IMR-90 (cell line): ENCODE results near the gene SLC9A6. TPM values are rescaled to one million over a fixed set of nuclear protein-coding genes. Genes with fewer than 3 reads are reported as not detected.

Experiments
- ATAC-seq: fragments of 200-7000 bp; cut with Tn5 transposase; 2 replicates; pipeline ENCODE4 v1.9.1; 2020; ENCODE audit warnings: low read depth, mild to moderate bottlenecking, moderate library complexity
- BruUV-seq: library from RNA; stranded (reverse); fragments of 400-500 nt; replicated peaks from 2 replicates; lab custom pipeline; 2021; lab: Mats Ljungman, UMichigan
- CTCF ChIA-PET: fragments of 300-600 bp; formaldehyde crosslinking; extraction: SDS; loops from one replicate; lab custom pipeline; 2021; ENCODE audit warnings: antibody characterized with exemption; lab: Yijun Ruan, JAX
- POLR2A ChIA-PET: fragments of 300-600 bp; sonication (Branson Sonifier 250); formaldehyde crosslinking; loops from one replicate; lab custom pipeline; 2022; ENCODE audit warnings: antibody characterized with exemption; ENCODE audit not compliant: unreplicated experiment; lab: Charles Lee
- DNase-seq: peaks from one replicate; pipeline ENCODE4 v3.0.0; 2013
- H2AFZ ChIP-seq: replicated peaks from 2 replicates; pipeline ENCODE3; 2013; ENCODE audit warnings: low read length, mild to moderate bottlenecking; ENCODE audit not compliant: poor library complexity
- H2AK5ac ChIP-seq: 2 replicates; pipeline ENCODE4 v1.6.1; 2013; ENCODE audit warnings: low read depth, low read length, inconsistent platforms
- H2AK9ac ChIP-seq: replicated peaks from 2 replicates; pipeline ENCODE3; 2013; ENCODE audit warnings: mild to moderate bottlenecking, low read depth, low read length, moderate library complexity; ENCODE audit not compliant: poor library complexity
- H2BK120ac ChIP-seq: 2 replicates; pipeline ENCODE4 v1.6.1; 2013; ENCODE audit warnings: low read depth, low read length, inconsistent platforms
- H2BK15ac ChIP-seq: 3 replicates; pipeline ENCODE4 v1.6.1; 2013; ENCODE audit warnings: low read depth, low read length, inconsistent platforms
- H2BK20ac ChIP-seq: 2 replicates; pipeline ENCODE4 v1.6.1; 2013; ENCODE audit warnings: low read depth, mild to moderate bottlenecking, inconsistent platforms, low read length, moderate library complexity
- H2BK5ac ChIP-seq: 2 replicates; pipeline ENCODE4 v1.6.1; 2013; ENCODE audit warnings: mild to moderate bottlenecking, low read depth, low read length, inconsistent platforms; ENCODE audit not compliant: poor library complexity, severe bottlenecking
- H3K14ac ChIP-seq: replicated peaks from 2 replicates; pipeline ENCODE4 v1.6.1; 2013; ENCODE audit warnings: low read depth, low read length, inconsistent platforms
- H3K18ac ChIP-seq: 2 replicates; pipeline ENCODE4 v1.6.1; 2013; ENCODE audit warnings: low read depth, low read length, control low read depth
- H3K23ac ChIP-seq: 2 replicates; pipeline ENCODE4 v1.6.1; 2013; ENCODE audit warnings: low read depth, low read length, inconsistent platforms
- H3K27ac ChIP-seq: 2 replicates; pipeline ENCODE4 v1.5.1; 2013; ENCODE audit warnings: mild to moderate bottlenecking, control low read depth, low read length; ENCODE audit not compliant: insufficient read depth
- H3K27me3 ChIP-seq: 2 replicates; pipeline ENCODE4 v1.6.1; 2013; ENCODE audit warnings: low read length; ENCODE audit not compliant: control insufficient read depth, insufficient read depth
- H3K36me3 ChIP-seq: 2 replicates; pipeline ENCODE4 v1.6.1; 2013; ENCODE audit warnings: low read length, mixed read lengths; ENCODE audit not compliant: control insufficient read depth, insufficient read depth
- H3K4ac ChIP-seq: 2 replicates; pipeline ENCODE4 v1.6.1; 2013; ENCODE audit warnings: low read depth, low read length, inconsistent platforms
- H3K4me1 ChIP-seq: 2 replicates; pipeline ENCODE4 v1.6.1; 2013; ENCODE audit warnings: low read length, mixed read lengths; ENCODE audit not compliant: control insufficient read depth, insufficient read depth
- H3K4me2 ChIP-seq: 2 replicates; pipeline ENCODE4 v1.6.1; 2013; ENCODE audit warnings: low read depth, mild to moderate bottlenecking, control low read depth, low read length, moderate library complexity
- H3K4me3 ChIP-seq: 2 replicates; pipeline ENCODE4 v1.5.1; 2013; ENCODE audit warnings: low read depth, mild to moderate bottlenecking, control low read depth, low read length, moderate library complexity; ENCODE audit not compliant: insufficient read depth
- H3K56ac ChIP-seq: 2 replicates; pipeline ENCODE4 v1.6.1; 2013; ENCODE audit warnings: low read length, inconsistent platforms; ENCODE audit not compliant: insufficient read depth; ENCODE audit errors: extremely low read depth
- H3K79me1 ChIP-seq, 2 experiments: 2 replicates each; pipeline ENCODE4 v1.6.1; 2013; ENCODE audit warnings: low read length in 2 of 2, inconsistent platforms in 1 of 2, low read depth in 1 of 2
- H3K9ac ChIP-seq: 2 replicates; pipeline ENCODE4 v1.6.1; 2013; ENCODE audit warnings: low read depth, low read length, control low read depth
- H3K9me1 ChIP-seq: 2 replicates; pipeline ENCODE4 v1.6.1; 2013; ENCODE audit warnings: low read length, inconsistent platforms; ENCODE audit not compliant: insufficient read depth
- H3K9me3 ChIP-seq: 2 replicates; pipeline ENCODE4 v1.6.1; 2013; ENCODE audit warnings: low read length; ENCODE audit not compliant: control insufficient read depth, insufficient read depth
- H4K20me1 ChIP-seq: 2 replicates; pipeline ENCODE4 v1.6.1; 2013; ENCODE audit warnings: low read length, inconsistent platforms; ENCODE audit not compliant: insufficient read depth
- H4K5ac ChIP-seq: 2 replicates; pipeline ENCODE4 v1.6.1; 2013; ENCODE audit warnings: mild to moderate bottlenecking, low read depth, low read length, control low read depth
- H4K8ac ChIP-seq, 2 experiments: 2 replicates each; pipeline ENCODE4 v1.6.1; 2013; ENCODE audit warnings: low read depth in 2 of 2, low read length in 2 of 2, control low read depth in 1 of 2, inconsistent platforms in 1 of 2
- H4K91ac ChIP-seq: 2 replicates; pipeline ENCODE4 v1.6.1; 2013; ENCODE audit warnings: low read depth, low read length, inconsistent platforms; ENCODE audit not compliant: insufficient read depth
- CEBPB ChIP-seq: IDR thresholded peaks from 2 replicates; pipeline ENCODE4 v1.6.1; 2012; ENCODE audit warnings: low read depth, low read length, improper control_type of control experiment
- MAFK ChIP-seq: IDR thresholded peaks from 2 replicates; pipeline ENCODE4 v1.6.1; 2012; ENCODE audit warnings: low read depth, low read length, improper control_type of control experiment
- WGBS, 2 experiments: methylation state at CpG; one replicate each; pipeline versions ENCODE4 v1.1.5 to v1.1.7; 2013; ENCODE audit warnings: missing lambda C conversion rate in 2 of 2; ENCODE audit not compliant: insufficient read length in 1 of 2; ENCODE audit errors: extremely low coverage in 2 of 2; 5-methylcytosine and 5-hydroxymethylcytosine counted together
- dilution Hi-C: fragments of 300-500 bp; cut with HindIII; formaldehyde crosslinking; loops from one replicate; pipeline ENCODE4 v1.14.3; 2018; ENCODE audit warnings: low sequenced_read_pairs; ENCODE audit not compliant: unreplicated experiment
- in situ Hi-C: fragments of 300-500 bp; cut with MboI; formaldehyde crosslinking; loops from 3 replicates; pipeline ENCODE4 v1.14.3; 2019; ENCODE audit warnings: low sequenced_read_pairs, inconsistent platforms, mixed read lengths
- intact Hi-C: fragments of 100-400 bp; cut with micrococcal nuclease; formaldehyde crosslinking; loops from 2 replicates; pipeline ENCODE4 v1.10.0; 2022
- polyA plus RNA-seq, 3 experiments: library from polyadenylated mRNA; depleted of rRNA; stranded (reverse); fragments of >200 nt; gene quantifications; 2 replicates each; pipeline ENCODE4 v1.2.3, GENCODE V29; 2012; ENCODE audit warnings: low replicate concordance in 1 of 3
- total RNA-seq: library from RNA; depleted of rRNA; stranded (reverse); fragments of >200 nt; gene quantifications from 2 replicates; pipeline ENCODE4 v1.2.3, GENCODE V29; 2012

The SLC9A6 gene
- total and polyA plus RNA-seq, 2 of the 4 experiments (the other 2 are of a cell fraction), result 6.9 to 19.0 TPM

DNA sequence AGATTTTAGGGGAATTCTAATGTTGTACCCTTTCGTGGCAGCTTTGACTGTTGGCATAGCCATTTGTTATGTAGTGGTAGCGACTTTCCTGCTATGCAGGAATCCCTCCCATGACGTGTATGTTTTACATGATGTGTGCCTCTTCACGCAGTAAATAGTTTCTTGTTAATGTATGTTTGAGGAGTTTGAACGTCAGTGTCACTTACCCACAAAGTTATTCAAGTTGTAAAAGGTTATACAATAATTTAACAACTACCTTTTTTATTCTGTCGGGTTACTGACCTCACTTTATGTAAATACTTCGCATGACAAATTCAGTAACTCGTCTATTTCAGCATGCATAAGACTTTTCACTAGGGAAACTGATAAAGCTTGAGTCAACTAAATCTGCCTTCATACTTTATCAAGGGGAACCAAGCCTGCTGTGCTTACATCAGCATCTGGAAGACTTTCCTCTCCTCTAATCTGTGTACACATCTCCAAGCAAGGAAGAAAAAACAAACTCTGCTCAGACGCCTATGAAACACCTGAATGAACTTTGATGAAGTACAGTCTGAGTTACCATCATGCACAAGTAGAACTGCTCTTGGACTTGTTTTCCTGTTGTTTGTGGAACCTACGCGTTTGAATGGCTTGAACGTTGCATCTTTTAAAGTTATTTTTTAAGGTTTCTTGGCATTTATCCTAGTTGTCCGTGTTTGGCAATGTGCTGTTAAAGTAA lies 61.2 kb downstream of the SLC9A6 start:
- CTCF ChIA-PET, result interaction anchor here (1.0 kb wide), 1 partner anchor 60 kb away, joined by 3 read pairs; no protein-coding TSS in a partner anchor
- WGBS, 2 experiments, result no CpG with 5 or more reads among the region's 13 CpGs
- Histone ChIP-seq H3K14ac (no peak overlapping the region), H3K23ac (0 out of 2 replicates have a peak overlapping the region, but pooled peaks have one; percentile 42), H3K4ac (no peak overlapping the region), H3K18ac (no peak overlapping the region), H3K27me3 (peaks cover 3% of the 10 kb centered on the region; the same call in 1 of the 2 replicates), H4K20me1 (no peaks in the 10 kb centered on the region), H3K79me1 (no peaks in the 10 kb centered on the region), H3K4me3 (no peak overlapping the region), H3K56ac (no peak overlapping the region), H2BK5ac (no peak overlapping the region), H3K4me2 (no peak overlapping the region), H4K8ac (no peak overlapping the region), H3K9ac (no peak overlapping the region), H2AK5ac (no peak overlapping the region), H4K91ac (no peak overlapping the region), H2BK20ac (no peak overlapping the region), H4K5ac (no peak overlapping the region), H2BK15ac (no peak overlapping the region), H2AFZ (no peak overlapping the region), H2BK120ac (no peak overlapping the region), H3K36me3 (no peaks in the 10 kb centered on the region), H2AK9ac (no peak overlapping the region), H3K9me1 (peaks cover 6% of the 10 kb centered on the region; the same call in 1 of the 2 replicates), H3K4me1 (peaks cover 6% of the 10 kb centered on the region), H3K27ac (no peak overlapping the region), H3K9me3 (no peaks in the 10 kb centered on the region)
- dilution Hi-C loops (no loop called here), in situ Hi-C loops (no loop called here), intact Hi-C loops (no loop called here)
- POLR2A ChIA-PET, result no interaction called here
- BruUV-seq, result no TSS peak
- peak; percentile 53 for DNase-seq
- peak; percentile 33; the same call in 1 of the 2 replicates for ATAC-seq
- 0 out of 2 replicates have a peak, but pooled peaks have one; percentile 2 for TF ChIP-seq MAFK
- TF ChIP-seq CEBPB, result no peak
